ENCODE results near the gene SLC25A10.

DNA sequence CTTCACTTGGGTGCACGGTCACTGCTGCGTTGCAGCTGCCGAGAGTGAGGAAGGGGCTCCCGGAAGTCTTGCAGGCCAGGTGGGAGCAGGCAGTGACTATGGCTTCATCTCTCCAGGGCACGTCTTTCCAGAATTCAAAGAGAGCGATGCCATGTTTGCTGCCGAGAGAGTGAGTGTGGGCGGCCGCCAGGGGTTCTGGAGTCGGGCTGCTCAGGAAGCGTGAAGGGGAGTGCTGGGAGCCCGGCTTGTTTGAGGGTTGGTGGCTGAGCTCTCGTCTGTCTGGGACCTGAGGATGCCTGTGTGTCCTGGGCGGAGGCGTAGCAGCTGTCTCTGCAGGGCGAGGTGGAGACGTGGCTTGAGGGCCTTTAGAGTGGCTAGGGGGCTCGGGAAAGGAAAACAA lies 22.0 kb upstream of the SLC25A10 start:
- TF ChIP-seq CTCF (IDR thresholded peaks at IDR 0.05; ENCODE audit: low read length): no peak
- no peak for TF ChIP-seq EZH2phosphoT487 (IDR thresholded peaks at IDR 0.05; ENCODE audit: low read length)

Measured in MM.1S (cell line).